ENCODE data around the gene EBPL. TPM values are rescaled to one million over a fixed set of nuclear protein-coding genes. Genes with fewer than 3 reads are reported as not detected.

EBPL gene
- polyA plus RNA-seq, 1 of the 3 experiments (the other 2 are of a cell fraction): 113 TPM

GRCh38 chr13:49638030-49638743 is 53.1 kb downstream of the EBPL start:
- DNase-seq: no peak
- WGBS (ENCODE audit: low lambda C conversion rate): 84% methylated on average over 4 of the region's 4 CpGs
- no peak for TF ChIP-seq USF1 (IDR thresholded peaks at IDR 0.05; ENCODE audit: borderline replicate concordance, low read depth)
- TF ChIP-seq YY1 (IDR thresholded peaks at IDR 0.05; ENCODE audit: low read depth): no peak
- TF ChIP-seq MXI1 (IDR thresholded peaks at IDR 0.05; ENCODE audit: low read depth, low read length): no peak
- TF ChIP-seq TEAD4 (IDR thresholded peaks at IDR 0.05; ENCODE audit: borderline replicate concordance, insufficient read depth): no peak
- TF ChIP-seq TCF12 (IDR thresholded peaks at IDR 0.05): no peak
- TF ChIP-seq PBX3 (IDR thresholded peaks at IDR 0.05): no peak
- no peak for TF ChIP-seq GABPA (IDR thresholded peaks at IDR 0.05; ENCODE audit: low read depth)
- no peak for TF ChIP-seq JUND (IDR thresholded peaks at IDR 0.05)
- TF ChIP-seq FOSL2 (IDR thresholded peaks at IDR 0.05; ENCODE audit: borderline replicate concordance, low read depth): no peak
- no peak for TF ChIP-seq SIN3A (IDR thresholded peaks at IDR 0.05; ENCODE audit: borderline replicate concordance, low read depth, low read length)
- TF ChIP-seq POLR2AphosphoS5 (IDR thresholded peaks at IDR 0.05; ENCODE audit: low read depth, low read length): no peak
- TF ChIP-seq EZH2phosphoT487 (IDR thresholded peaks at IDR 0.05; ENCODE audit: borderline replicate concordance, low read depth): no peak
- no peak for TF ChIP-seq USF2 (IDR thresholded peaks at IDR 0.05; ENCODE audit: borderline replicate concordance, low read depth, low read length)
- no peak for TF ChIP-seq RXRA (IDR thresholded peaks at IDR 0.05; ENCODE audit: borderline replicate concordance, low read depth)
- TF ChIP-seq CTCF (IDR thresholded peaks at IDR 0.05): no peak
- no peak for TF ChIP-seq NFIC (IDR thresholded peaks at IDR 0.05; ENCODE audit: borderline replicate concordance)
- no peak for TF ChIP-seq FOXJ3 (CRISPR knock-in tag; IDR thresholded peaks at IDR 0.05)
- no peak for TF ChIP-seq CHD2 (IDR thresholded peaks at IDR 0.05; ENCODE audit: low read length, partially characterized antibody)
- TF ChIP-seq MAX (IDR thresholded peaks at IDR 0.05; ENCODE audit: low read depth): no peak
- Histone ChIP-seq H3K9ac (no peak overlapping the region), H3K9me3 (no peaks in the 10 kb centered on the region), H3K9me2 (no peaks in the 10 kb centered on the region), H3K36me3 (replicated peaks in 1 of 2; ENCODE audit: control insufficient read depth in 1 of 2, insufficient read depth in 2 of 2, low read length in 1 of 2) (no peaks in the 10 kb centered on the region), H3K79me2 (ENCODE audit: insufficient read depth) (no peaks in the 10 kb centered on the region), H2AFZ (ENCODE audit: low read depth) (no peak overlapping the region), H3K27ac (ENCODE audit: low read depth in 2 of 2, low read length in 1 of 2) (no peak overlapping the region), H3F3A (replicated peaks; ENCODE audit: insufficient read depth) (no peaks in the 10 kb centered on the region), H3K4me3 (ENCODE audit: low read depth in 2 of 2, low read length in 1 of 2) (no peak overlapping the region), H4K20me1 (ENCODE audit: insufficient read depth) (no peaks in the 10 kb centered on the region), H3K4me1 (ENCODE audit: control insufficient read depth in 1 of 2, insufficient read depth in 2 of 2, low read depth in 1 of 2, low read length in 1 of 2) (no peaks in the 10 kb centered on the region), H3K4me2 (no peak overlapping the region), H3K27me3 (ENCODE audit: insufficient read depth) (no peaks in the 10 kb centered on the region)
- POLR2A ChIA-PET: no interaction called here
- CTCF ChIA-PET: interaction anchor here (0.9 to 1.5 kb wide), 2 partner anchors 13 to 31 kb away, joined by 3 read pairs; no protein-coding TSS in a partner anchor

Measured in SK-N-SH (cell line).